ENCODE results near the gene SLC7A5.

The SLC7A5 gene

DNA sequence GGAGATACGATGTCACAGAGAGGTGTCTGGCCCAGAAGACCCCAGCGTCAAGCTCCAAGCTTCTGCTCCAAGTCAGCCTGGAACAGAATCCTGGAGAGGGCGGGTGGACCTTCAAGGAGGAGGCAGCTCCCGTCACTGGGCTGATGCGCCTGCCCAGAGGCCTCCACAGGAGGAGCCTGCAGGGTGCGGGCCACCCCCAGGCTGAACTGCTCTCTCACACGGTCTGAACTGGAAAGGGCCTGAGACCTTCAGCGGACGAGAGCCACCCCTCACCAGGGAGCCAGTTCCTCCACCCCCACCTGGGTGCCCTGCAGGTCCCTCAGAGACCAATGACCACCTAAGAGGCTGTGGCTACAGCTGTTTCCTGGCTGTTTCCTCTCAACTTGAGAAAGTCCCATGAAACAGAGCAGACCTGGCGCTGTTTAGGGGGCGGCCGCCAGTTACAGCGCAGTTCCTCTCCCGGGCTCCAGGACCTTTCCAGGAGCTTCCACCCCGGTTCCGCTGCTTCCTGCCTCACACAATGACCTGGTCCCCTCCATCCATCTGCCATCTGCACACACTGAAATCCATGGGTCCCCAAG lies 67.5 kb downstream of the SLC7A5 start:
- Histone ChIP-seq H2AFZ (ENCODE audit: low read depth) (no peak overlapping the region), H3K4me3 (IDR thresholded peaks at IDR 0.05; ENCODE audit: insufficient read depth, low read depth, low read length) (no peak overlapping the region), H3K36me3 (ENCODE audit: insufficient read depth) (no peaks in the 10 kb centered on the region), H3K79me2 (ENCODE audit: insufficient read depth, low read depth) (no peaks in the 10 kb centered on the region), H3K4me1 (ENCODE audit: low read depth, poor library complexity, severe bottlenecking) (peaks cover 4% of the 10 kb centered on the region), H3K4me2 (no peak overlapping the region), H3K27ac (no peak overlapping the region), H4K20me1 (ENCODE audit: insufficient read depth) (no peaks in the 10 kb centered on the region), H3K9ac (no peak overlapping the region), H3K27me3 (ENCODE audit: insufficient read depth, low read depth) (peaks cover 9% of the 10 kb centered on the region; the same call in 1 of the 2 replicates)
- TF ChIP-seq, protein P1, sequence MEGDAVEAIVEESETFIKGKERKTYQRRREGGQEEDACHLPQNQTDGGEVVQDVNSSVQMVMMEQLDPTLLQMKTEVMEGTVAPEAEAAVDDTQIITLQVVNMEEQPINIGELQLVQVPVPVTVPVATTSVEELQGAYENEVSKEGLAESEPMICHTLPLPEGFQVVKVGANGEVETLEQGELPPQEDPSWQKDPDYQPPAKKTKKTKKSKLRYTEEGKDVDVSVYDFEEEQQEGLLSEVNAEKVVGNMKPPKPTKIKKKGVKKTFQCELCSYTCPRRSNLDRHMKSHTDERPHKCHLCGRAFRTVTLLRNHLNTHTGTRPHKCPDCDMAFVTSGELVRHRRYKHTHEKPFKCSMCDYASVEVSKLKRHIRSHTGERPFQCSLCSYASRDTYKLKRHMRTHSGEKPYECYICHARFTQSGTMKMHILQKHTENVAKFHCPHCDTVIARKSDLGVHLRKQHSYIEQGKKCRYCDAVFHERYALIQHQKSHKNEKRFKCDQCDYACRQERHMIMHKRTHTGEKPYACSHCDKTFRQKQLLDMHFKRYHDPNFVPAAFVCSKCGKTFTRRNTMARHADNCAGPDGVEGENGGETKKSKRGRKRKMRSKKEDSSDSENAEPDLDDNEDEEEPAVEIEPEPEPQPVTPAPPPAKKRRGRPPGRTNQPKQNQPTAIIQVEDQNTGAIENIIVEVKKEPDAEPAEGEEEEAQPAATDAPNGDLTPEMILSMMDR (conservative IDR thresholded peaks at IDR 0.05; ENCODE audit: low read depth, low read length): no peak

DNA sequence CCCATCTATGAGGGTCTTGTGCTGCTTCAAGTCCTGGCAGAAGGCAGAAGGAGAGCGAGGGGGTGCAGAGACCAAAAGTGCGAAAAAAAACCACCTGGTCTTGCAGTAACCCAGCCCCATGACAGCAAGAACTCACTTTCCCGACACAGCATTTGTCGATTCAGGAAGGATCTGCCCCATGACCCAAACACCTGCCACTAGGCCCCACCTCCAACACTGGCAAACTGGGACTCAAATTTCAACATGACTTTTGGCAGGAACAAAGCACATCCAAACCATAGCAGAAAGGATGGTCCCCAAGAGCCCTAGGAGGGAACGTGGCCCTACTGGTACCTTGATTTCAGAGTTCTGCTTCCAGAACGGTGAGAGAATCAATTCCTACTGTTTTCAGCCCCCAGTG lies 68.8 kb downstream of the SLC7A5 start:
- Histone ChIP-seq H3K27ac (no peak overlapping the region), H3K9ac (no peak overlapping the region), H3K36me3 (ENCODE audit: insufficient read depth) (no peaks in the 10 kb centered on the region), H3K4me1 (ENCODE audit: low read depth, poor library complexity, severe bottlenecking) (no peaks in the 10 kb centered on the region), H2AFZ (ENCODE audit: low read depth) (no peak overlapping the region), H3K4me3 (IDR thresholded peaks at IDR 0.05; ENCODE audit: insufficient read depth, low read depth, low read length) (no peak overlapping the region), H3K27me3 (ENCODE audit: insufficient read depth, low read depth) (peaks cover 15% of the 10 kb centered on the region; the same call in 1 of the 2 replicates), H4K20me1 (ENCODE audit: insufficient read depth) (no peaks in the 10 kb centered on the region), H3K4me2 (no peak overlapping the region), H3K79me2 (ENCODE audit: insufficient read depth, low read depth) (no peaks in the 10 kb centered on the region)
- TF ChIP-seq, protein P1 (conservative IDR thresholded peaks at IDR 0.05; ENCODE audit: low read depth, low read length): no peak

DNA sequence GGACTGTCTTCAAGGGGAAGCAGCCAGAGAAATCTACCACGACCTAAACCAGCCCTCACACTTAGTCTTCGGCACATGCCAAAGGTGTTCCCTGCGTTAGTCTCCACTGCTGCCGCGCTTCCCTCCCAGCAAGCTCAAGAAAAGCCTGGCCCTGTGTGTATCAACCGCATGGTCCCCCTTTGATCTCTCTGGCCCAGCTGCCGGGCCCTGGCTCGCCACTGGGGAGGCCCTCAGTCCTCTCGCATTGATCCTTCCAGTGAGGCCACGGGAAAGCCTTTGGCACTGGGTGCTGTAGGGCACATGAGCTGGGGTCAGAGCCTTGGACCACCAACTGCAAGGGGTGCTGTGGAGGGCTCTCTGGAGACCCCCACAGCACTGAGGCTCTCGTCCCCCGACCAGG lies 74.0 kb downstream of the SLC7A5 start:
- H3K27ac ChIP-seq: no peak overlapping the region
- no peaks in the 10 kb centered on the region for H4K20me1 ChIP-seq (ENCODE audit: insufficient read depth)
- H3K36me3 ChIP-seq (ENCODE audit: insufficient read depth): no peaks in the 10 kb centered on the region
- no peaks in the 10 kb centered on the region for H3K79me2 ChIP-seq (ENCODE audit: insufficient read depth, low read depth)
- no peak overlapping the region for H2AFZ ChIP-seq (ENCODE audit: low read depth)
- H3K4me1 ChIP-seq (ENCODE audit: low read depth, poor library complexity, severe bottlenecking): no peaks in the 10 kb centered on the region
- TF ChIP-seq, protein P1 (conservative IDR thresholded peaks at IDR 0.05; ENCODE audit: low read depth, low read length): no peak
- H3K27me3 ChIP-seq (ENCODE audit: insufficient read depth, low read depth): peaks cover 28% of the 10 kb centered on the region; the same call in 1 of the 2 replicates
- H3K4me3 ChIP-seq (IDR thresholded peaks at IDR 0.05; ENCODE audit: insufficient read depth, low read depth, low read length): no peak overlapping the region
- no peak overlapping the region for H3K4me2 ChIP-seq
- H3K9ac ChIP-seq: no peak overlapping the region

DNA sequence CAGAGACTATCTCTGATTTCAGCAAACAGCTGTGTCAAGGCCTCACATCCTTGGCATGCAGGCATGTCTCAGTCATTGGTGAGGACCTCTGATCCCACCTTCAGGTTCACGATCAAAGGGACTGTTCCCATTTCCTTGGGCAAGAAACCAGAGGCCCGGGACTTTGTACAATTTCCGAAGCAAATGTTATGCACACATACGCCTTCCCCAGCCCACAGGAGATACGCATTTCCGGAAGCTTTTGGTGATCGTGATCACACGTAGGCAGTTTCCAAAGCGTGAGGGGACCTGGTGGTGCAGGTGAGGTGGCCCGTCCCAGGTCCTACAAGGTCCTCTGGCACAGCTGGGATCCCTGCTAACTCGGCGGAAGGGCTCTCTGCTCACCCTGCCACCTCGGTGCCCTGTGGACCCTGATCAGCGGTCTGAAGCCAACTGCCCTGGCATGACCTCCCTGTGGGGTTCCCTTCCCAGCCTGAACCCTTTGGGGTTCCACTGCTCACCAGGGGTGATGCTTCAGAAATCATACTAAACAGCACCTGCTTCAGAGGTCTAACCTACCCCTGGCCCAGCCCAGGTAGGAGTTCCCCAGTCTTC lies 74.7 kb downstream of the SLC7A5 start:
- Histone ChIP-seq H3K4me1 (ENCODE audit: low read depth, poor library complexity, severe bottlenecking) (no peaks in the 10 kb centered on the region), H3K27ac (no peak overlapping the region), H3K4me3 (IDR thresholded peaks at IDR 0.05; ENCODE audit: insufficient read depth, low read depth, low read length) (no peak overlapping the region), H3K79me2 (ENCODE audit: insufficient read depth, low read depth) (no peaks in the 10 kb centered on the region), H2AFZ (ENCODE audit: low read depth) (no peak overlapping the region), H3K4me2 (no peak overlapping the region), H3K27me3 (ENCODE audit: insufficient read depth, low read depth) (peaks cover 28% of the 10 kb centered on the region; the same call in 1 of the 2 replicates), H4K20me1 (ENCODE audit: insufficient read depth) (no peaks in the 10 kb centered on the region), H3K9ac (no peak overlapping the region), H3K36me3 (ENCODE audit: insufficient read depth) (no peaks in the 10 kb centered on the region)
- TF ChIP-seq, protein P1 (conservative IDR thresholded peaks at IDR 0.05; ENCODE audit: low read depth, low read length): no peak

All from KMS-11 (cell line).